Ovary (tissue), 3 donors: ENCODE measurements around the gene LARGE1.

ENCODE experiments used
- EP300 ChIP-seq: sonication (generic); formaldehyde crosslinking; IDR thresholded peaks from one replicate; pipeline ENCODE4 v1.6.1; 2017; ENCODE audit warnings: antibody characterized with exemption
- POLR2A ChIP-seq: fragments of 450-650 bp; IDR thresholded peaks from one replicate; pipeline ENCODE4 v1.6.1; 2017; ENCODE audit warnings: antibody characterized with exemption, mild to moderate bottlenecking, moderate library complexity
- TF ChIP-seq, protein P1 (sequence below), 3 donors: fragments of 450-650 bp in 2 of 3; fragments of 200-600 bp in 1 of 3; IDR thresholded peaks; one replicate each; pipeline versions ENCODE4 v1.5.1 to v1.8.0; 2016 to 2022; ENCODE audit warnings: antibody characterized with exemption in 3 of 3, mild to moderate bottlenecking in 1 of 3
- donor health status: DM: no; HTN: no; CAD: no.

DNA sequence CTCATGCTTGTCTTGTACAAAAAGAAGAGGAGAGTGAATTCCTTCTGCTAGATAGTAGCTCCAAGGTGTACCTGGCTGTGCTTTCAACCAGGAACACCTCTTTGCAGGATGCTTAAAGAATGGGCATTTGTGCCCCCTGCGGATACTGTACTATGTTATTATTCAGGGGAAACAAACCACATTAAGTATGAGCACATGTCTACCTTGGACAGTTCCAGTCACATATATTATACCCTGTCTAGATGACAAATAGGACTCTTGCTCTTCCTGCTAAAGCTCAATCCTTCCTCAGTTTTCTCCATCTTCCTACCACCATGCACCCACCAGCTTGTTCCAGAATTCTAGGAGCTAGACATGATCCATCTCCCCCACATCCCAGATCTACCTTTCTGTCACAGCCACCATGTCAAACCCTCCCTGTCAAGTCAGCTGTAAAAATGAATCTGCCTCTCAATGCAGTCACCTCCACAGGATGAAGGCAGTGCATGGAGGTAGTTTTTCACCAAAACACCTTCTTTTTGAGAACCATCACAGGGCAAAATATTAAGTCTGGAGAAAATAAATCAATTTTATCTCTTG lies 337.4 kb downstream of the LARGE1 start:
- TF ChIP-seq POLR2A = no peak
- TF ChIP-seq, protein P1, sequence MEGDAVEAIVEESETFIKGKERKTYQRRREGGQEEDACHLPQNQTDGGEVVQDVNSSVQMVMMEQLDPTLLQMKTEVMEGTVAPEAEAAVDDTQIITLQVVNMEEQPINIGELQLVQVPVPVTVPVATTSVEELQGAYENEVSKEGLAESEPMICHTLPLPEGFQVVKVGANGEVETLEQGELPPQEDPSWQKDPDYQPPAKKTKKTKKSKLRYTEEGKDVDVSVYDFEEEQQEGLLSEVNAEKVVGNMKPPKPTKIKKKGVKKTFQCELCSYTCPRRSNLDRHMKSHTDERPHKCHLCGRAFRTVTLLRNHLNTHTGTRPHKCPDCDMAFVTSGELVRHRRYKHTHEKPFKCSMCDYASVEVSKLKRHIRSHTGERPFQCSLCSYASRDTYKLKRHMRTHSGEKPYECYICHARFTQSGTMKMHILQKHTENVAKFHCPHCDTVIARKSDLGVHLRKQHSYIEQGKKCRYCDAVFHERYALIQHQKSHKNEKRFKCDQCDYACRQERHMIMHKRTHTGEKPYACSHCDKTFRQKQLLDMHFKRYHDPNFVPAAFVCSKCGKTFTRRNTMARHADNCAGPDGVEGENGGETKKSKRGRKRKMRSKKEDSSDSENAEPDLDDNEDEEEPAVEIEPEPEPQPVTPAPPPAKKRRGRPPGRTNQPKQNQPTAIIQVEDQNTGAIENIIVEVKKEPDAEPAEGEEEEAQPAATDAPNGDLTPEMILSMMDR (IDR thresholded peaks at IDR 0.05) = no peak
- no peak for TF ChIP-seq EP300
